Lower lobe of right lung (tissue), 2 donors: Measurements from ENCODE around the gene SKAP1. TPM values are rescaled to one million over a fixed set of nuclear protein-coding genes. Genes with fewer than 3 reads are reported as not detected.

Source experiments
- ATAC-seq, 2 donors: fragments of 200-7000 bp; cut with Tn5 transposase; one replicate each; pipeline ENCODE4 v1.9.1; 2020 to 2022; ENCODE audit warnings: mild to moderate bottlenecking in 2 of 2, moderate library complexity in 2 of 2
- DNase-seq: peaks from one replicate; pipeline ENCODE4 v3.0.0-alpha.2; 2020
- H3K27ac ChIP-seq: fragments of 200-600 bp; one replicate; pipeline ENCODE4 v1.8.0; 2022
- H3K27me3 ChIP-seq: fragments of 200-600 bp; one replicate; pipeline ENCODE4 v1.8.0; 2022; ENCODE audit warnings: low read depth
- H3K36me3 ChIP-seq: fragments of 200-600 bp; one replicate; pipeline ENCODE4 v1.8.0; 2022; ENCODE audit warnings: mild to moderate bottlenecking
- H3K4me1 ChIP-seq: fragments of 200-600 bp; one replicate; pipeline ENCODE4 v1.8.0; 2022
- H3K4me3 ChIP-seq: fragments of 200-600 bp; one replicate; pipeline ENCODE4 v1.8.0; 2022; ENCODE audit warnings: mild to moderate bottlenecking
- H3K9me3 ChIP-seq: fragments of 200-600 bp; one replicate; pipeline ENCODE4 v1.8.0; 2022
- CTCF ChIP-seq: fragments of 200-600 bp; IDR thresholded peaks from one replicate; pipeline ENCODE4 v1.8.0; 2022; ENCODE audit warnings: antibody characterized with exemption, mild to moderate bottlenecking
- intact Hi-C: fragments of 100-400 bp; cut with DNase I; formaldehyde crosslinking; loops from one replicate; pipeline ENCODE4 v1.11.0; 2022
- total RNA-seq: library from RNA; stranded (reverse); fragmentation: NEBNext Ultra II Directional; extraction: Animal tissue kit (Norgen Biotek cat#: 25700); gene quantifications from one replicate; pipeline ENCODE4 v1.2.1, GENCODE V29; 2021
- donor health status: DM: no; HTN: yes; CAD: no; lungs with severe emphysema.

SKAP1 gene
- total RNA-seq, 1 donor from 2014 or later: 6.4 TPM

GRCh38 chr17:48240562-48241130 lies 189.4 kb downstream of the SKAP1 start:
- ATAC-seq (no peak), DNase-seq (no peak)
- Histone ChIP-seq H3K27ac (no peak overlapping the region), H3K4me3 (no peak overlapping the region), H3K4me1 (peaks cover 18% of the 10 kb centered on the region), H3K9me3 (no peaks in the 10 kb centered on the region), H3K27me3 (no peaks in the 10 kb centered on the region), H3K36me3 (no peaks in the 10 kb centered on the region)
- TF ChIP-seq CTCF: no peak
- intact Hi-C loops: no loop called here

- intact Hi-C loops: no loop called here
- DNase-seq (no peak), ATAC-seq (no peak)
- no peak for TF ChIP-seq CTCF
- Histone ChIP-seq H3K27me3 (no peaks in the 10 kb centered on the region), H3K36me3 (no peaks in the 10 kb centered on the region), H3K4me1 (peaks cover 18% of the 10 kb centered on the region), H3K27ac (no peak overlapping the region), H3K4me3 (no peak overlapping the region), H3K9me3 (no peaks in the 10 kb centered on the region)
Observed at GRCh38 chr17:48240122-48240521, 189.9 kb downstream of the SKAP1 start.

GRCh38 chr17:48239603-48239995 lies 190.4 kb downstream of the SKAP1 start:
- ATAC-seq (no peak), DNase-seq (no peak)
- no peak for TF ChIP-seq CTCF
- Histone ChIP-seq H3K4me1 (peaks cover 18% of the 10 kb centered on the region), H3K36me3 (no peaks in the 10 kb centered on the region), H3K4me3 (no peak overlapping the region), H3K27ac (no peak overlapping the region), H3K9me3 (no peaks in the 10 kb centered on the region), H3K27me3 (no peaks in the 10 kb centered on the region)
- intact Hi-C loops: no loop called here

GRCh38 chr17:48238933-48239602 lies 190.9 kb downstream of the SKAP1 start:
- ATAC-seq (no peak), DNase-seq (no peak)
- no peak overlapping the region for H3K27ac ChIP-seq
- TF ChIP-seq CTCF: no peak
- intact Hi-C loops: no loop called here
- peaks cover 18% of the 10 kb centered on the region for H3K4me1 ChIP-seq
- no peaks in the 10 kb centered on the region for H3K9me3 ChIP-seq
- no peaks in the 10 kb centered on the region for H3K27me3 ChIP-seq
- H3K4me3 ChIP-seq: no peak overlapping the region
- H3K36me3 ChIP-seq: no peaks in the 10 kb centered on the region

- TF ChIP-seq CTCF: no peak
- H3K4me3 ChIP-seq: no peak overlapping the region
- no peaks in the 10 kb centered on the region for H3K27me3 ChIP-seq
- H3K4me1 ChIP-seq: peaks cover 18% of the 10 kb centered on the region
- no peak overlapping the region for H3K27ac ChIP-seq
- no peaks in the 10 kb centered on the region for H3K9me3 ChIP-seq
- DNase-seq: no peak
- ATAC-seq: no peak
- intact Hi-C loops: no loop called here
- H3K36me3 ChIP-seq: no peaks in the 10 kb centered on the region
Observed at GRCh38 chr17:48237456-48237855, 192.6 kb downstream of the SKAP1 start.
